Mesenchymal stem cell (in vitro differentiated cells and primary cell): ENCODE results near the gene RNASE13.

ENCODE experiments used
- DNase-seq: peaks from one replicate; pipeline ENCODE4 v3.0.0-alpha.2; 2013
- H2AFZ ChIP-seq: one replicate; pipeline ENCODE4 v1.6.1; 2013; ENCODE audit warnings: low read depth, mild to moderate bottlenecking, control low read depth, inconsistent platforms, low read length, moderate library complexity
- H2AK5ac ChIP-seq: 2 replicates; pipeline ENCODE4 v1.6.1; 2013; ENCODE audit warnings: low read length, moderate library complexity, mild to moderate bottlenecking, inconsistent platforms; ENCODE audit not compliant: severe bottlenecking
- H2BK120ac ChIP-seq: one replicate; pipeline ENCODE4 v1.6.1; 2013; ENCODE audit warnings: low read depth, mild to moderate bottlenecking, inconsistent platforms, low read length, moderate library complexity
- H2BK12ac ChIP-seq, 2 experiments: one replicate each; pipeline ENCODE4 v1.6.1; 2013; ENCODE audit warnings: inconsistent platforms in 2 of 2, low read length in 2 of 2, mild to moderate bottlenecking in 2 of 2, moderate library complexity in 2 of 2, control low read depth in 1 of 2
- H2BK15ac ChIP-seq: one replicate; pipeline ENCODE4 v1.6.1; 2013; ENCODE audit warnings: mild to moderate bottlenecking, low read depth, inconsistent platforms; ENCODE audit not compliant: poor library complexity, severe bottlenecking
- H2BK5ac ChIP-seq: 2 replicates; pipeline ENCODE4 v1.6.1; 2013; ENCODE audit warnings: low read depth, mild to moderate bottlenecking, low read length, control low read depth, inconsistent platforms; ENCODE audit not compliant: poor library complexity, severe bottlenecking
- H3K14ac ChIP-seq, 2 experiments: one replicate each; pipeline ENCODE4 v1.6.1; 2013; ENCODE audit warnings: inconsistent platforms in 2 of 2, low read length in 2 of 2, control low read depth in 1 of 2, mild to moderate bottlenecking in 1 of 2, moderate library complexity in 1 of 2
- H3K18ac ChIP-seq, 2 experiments: one replicate each; pipeline ENCODE4 v1.6.1; 2013; ENCODE audit warnings: inconsistent platforms in 2 of 2, low read length in 2 of 2, control low read depth in 1 of 2, low read depth in 1 of 2, mild to moderate bottlenecking in 1 of 2
- H3K23ac ChIP-seq, 2 experiments: one replicate each; pipeline ENCODE4 v1.6.1; 2013; ENCODE audit warnings: inconsistent platforms in 2 of 2, low read length in 2 of 2, mild to moderate bottlenecking in 2 of 2, moderate library complexity in 2 of 2, control low read depth in 1 of 2
- H3K27ac ChIP-seq: 2 replicates; pipeline ENCODE4 v1.5.1; 2013; ENCODE audit warnings: mild to moderate bottlenecking, moderate library complexity, low read length, control low read depth, inconsistent platforms; ENCODE audit not compliant: poor library complexity, severe bottlenecking
- H3K27me3 ChIP-seq, 2 experiments: 2 replicates each; pipeline versions ENCODE4 v1.6.1 to v1.7.0; 2013; ENCODE audit warnings: low read length in 2 of 2, mild to moderate bottlenecking in 2 of 2, moderate library complexity in 2 of 2, control low read depth in 1 of 2, inconsistent platforms in 1 of 2; ENCODE audit not compliant: control insufficient read depth in 1 of 2, insufficient read depth in 1 of 2
- H3K36me3 ChIP-seq, 2 experiments: 2 replicates each; pipeline versions ENCODE4 v1.6.1 to v1.7.0; 2013; ENCODE audit warnings: low read length in 2 of 2, control low read depth in 1 of 2, inconsistent platforms in 1 of 2, low read depth in 1 of 2, mild to moderate bottlenecking in 1 of 2; ENCODE audit not compliant: insufficient read depth in 2 of 2, control insufficient read depth in 1 of 2
- H3K4ac ChIP-seq, 2 experiments: one replicate each; pipeline ENCODE4 v1.6.1; 2013; ENCODE audit warnings: inconsistent platforms in 2 of 2, low read length in 2 of 2, mild to moderate bottlenecking in 2 of 2, moderate library complexity in 2 of 2, control low read depth in 1 of 2, low read depth in 1 of 2
- H3K4me1 ChIP-seq: 2 replicates; pipeline ENCODE4 v1.6.1; 2013; ENCODE audit warnings: low read depth, low read length, control low read depth; ENCODE audit not compliant: control insufficient read depth, insufficient read depth
- H3K4me2 ChIP-seq: 2 replicates; pipeline ENCODE4 v1.6.1; 2013; ENCODE audit warnings: low read length, mild to moderate bottlenecking, inconsistent platforms; ENCODE audit not compliant: poor library complexity, severe bottlenecking
- H3K4me3 ChIP-seq, 2 experiments: 2 replicates each; pipeline versions ENCODE4 v1.5.1 to v1.7.0; 2013; ENCODE audit warnings: low read length in 2 of 2, mild to moderate bottlenecking in 2 of 2, control low read depth in 1 of 2, low read depth in 1 of 2; ENCODE audit not compliant: insufficient read depth in 1 of 2
- H3K79me1 ChIP-seq: replicated peaks from 2 replicates; pipeline ENCODE4 v1.6.1; 2013; ENCODE audit warnings: mild to moderate bottlenecking, control low read depth, low read length, inconsistent platforms; ENCODE audit not compliant: poor library complexity, severe bottlenecking
- H3K9ac ChIP-seq: 2 replicates; pipeline ENCODE4 v1.7.0; 2013; ENCODE audit warnings: mild to moderate bottlenecking, low read length, moderate library complexity
- H3K9me3 ChIP-seq: 2 replicates; pipeline ENCODE4 v1.7.0; 2013; ENCODE audit warnings: mild to moderate bottlenecking, low read length; ENCODE audit not compliant: control insufficient read depth
- H4K8ac ChIP-seq: one replicate; pipeline ENCODE4 v1.6.1; 2013; ENCODE audit warnings: inconsistent platforms, mild to moderate bottlenecking, low read length, moderate library complexity
- H4K91ac ChIP-seq: one replicate; pipeline ENCODE4 v1.6.1; 2013; ENCODE audit warnings: mild to moderate bottlenecking, low read length, inconsistent platforms
- WGBS: methylation state at CpG from one replicate; pipeline ENCODE4 v1.1.7; 2013; ENCODE audit warnings: mixed read lengths; 5-methylcytosine and 5-hydroxymethylcytosine counted together

The RNASE13 gene

DNA sequence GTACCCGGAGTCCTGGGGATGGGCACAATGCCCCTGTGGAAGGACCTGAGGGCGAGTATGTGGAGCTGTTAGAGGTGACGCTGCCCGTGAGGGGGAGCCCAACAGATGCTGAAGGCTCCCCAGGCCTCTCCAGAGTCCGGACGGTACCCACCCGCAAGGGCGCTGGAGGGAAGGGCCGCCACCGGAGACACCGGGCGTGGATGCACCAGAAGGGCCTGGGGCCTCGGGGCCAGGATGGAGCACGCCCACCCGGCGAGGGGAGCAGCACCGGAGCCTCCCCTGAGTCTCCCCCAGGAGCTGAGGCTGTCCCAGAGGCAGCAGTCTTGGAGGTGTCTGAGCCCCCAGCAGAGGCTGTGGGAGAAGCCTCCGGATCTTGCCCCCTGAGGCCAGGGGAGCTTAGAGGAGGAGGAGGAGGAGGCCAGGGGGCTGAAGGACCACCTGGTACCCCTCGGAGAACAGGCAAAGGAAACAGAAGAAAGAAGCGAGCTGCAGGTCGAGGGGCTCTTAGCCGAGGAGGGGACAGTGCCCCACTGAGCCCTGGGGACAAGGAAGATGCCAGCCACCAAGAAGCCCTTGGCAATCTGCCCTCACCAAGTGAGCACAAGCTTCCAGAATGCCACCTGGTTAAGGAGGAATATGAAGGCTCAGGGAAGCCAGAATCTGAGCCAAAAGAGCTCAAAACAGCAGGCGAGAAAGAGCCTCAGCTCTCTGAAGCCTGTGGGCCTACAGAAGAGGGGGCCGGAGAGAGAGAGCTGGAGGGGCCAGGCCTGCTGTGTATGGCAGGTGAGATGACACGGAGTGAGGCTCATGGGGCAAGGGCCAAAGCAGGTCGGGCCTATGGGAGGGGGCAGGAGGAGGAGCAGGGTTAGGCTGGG, 40.0 kb upstream of the RNASE13 start:
- H3K79me1 ChIP-seq = peaks cover 50% of the 10 kb centered on the region
- no peak for DNase-seq
- no peaks in the 10 kb centered on the region for H3K9me3 ChIP-seq
- H3K27ac ChIP-seq = no peak overlapping the region
- no peak overlapping the region for H3K23ac ChIP-seq
- H3K18ac ChIP-seq = no peak overlapping the region
- no peak overlapping the region for H2BK12ac ChIP-seq
- H2BK120ac ChIP-seq = no peak overlapping the region
- no peak overlapping the region for H2BK5ac ChIP-seq
- H3K4me1 ChIP-seq = peaks cover 19% of the 10 kb centered on the region
- no peak overlapping the region for H3K14ac ChIP-seq
- H3K4ac ChIP-seq = no peak overlapping the region
- H3K27me3 ChIP-seq = no peaks in the 10 kb centered on the region
- H3K36me3 ChIP-seq = peaks cover 63 to 69% of the 10 kb centered on the region in 2 experiments
- no peak overlapping the region for H2BK15ac ChIP-seq
- no peak overlapping the region for H3K4me3 ChIP-seq
- no peak overlapping the region for H2AFZ ChIP-seq
- 94% methylated on average over 26 of the region's 26 CpGs for WGBS
- H4K8ac ChIP-seq = peak overlapping the region; percentile 14
- H4K91ac ChIP-seq = peak overlapping the region; percentile 16
- no peak overlapping the region for H3K4me2 ChIP-seq
- H3K9ac ChIP-seq = no peak overlapping the region
- H2AK5ac ChIP-seq = peak overlapping the region; percentile 51

DNA sequence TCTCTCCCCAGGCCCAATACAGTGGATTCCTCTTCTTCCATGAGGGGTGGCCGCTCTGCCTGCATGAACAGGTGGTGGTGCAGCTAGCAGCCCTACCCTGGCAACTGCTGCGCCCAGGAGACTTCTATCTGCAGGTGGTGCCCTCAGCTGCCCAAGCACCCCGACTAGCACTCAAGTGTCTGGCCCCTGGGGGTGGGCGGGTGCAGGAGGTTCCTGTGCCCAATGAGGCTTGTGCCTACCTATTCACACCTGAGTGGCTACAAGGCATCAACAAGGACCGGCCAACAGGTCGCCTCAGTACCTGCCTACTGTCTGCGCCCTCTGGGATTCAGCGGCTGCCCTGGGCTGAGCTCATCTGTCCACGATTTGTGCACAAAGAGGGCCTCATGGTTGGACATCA, 39.3 kb upstream of the RNASE13 start:
- Histone ChIP-seq H3K27me3 (no peaks in the 10 kb centered on the region), H2AK5ac (no peak overlapping the region), H4K8ac (no peak overlapping the region), H2BK5ac (no peak overlapping the region), H3K79me1 (peaks cover 51% of the 10 kb centered on the region), H2BK12ac (no peak overlapping the region), H3K4me3 (no peak overlapping the region), H2AFZ (no peak overlapping the region), H3K27ac (no peak overlapping the region), H3K23ac (no peak overlapping the region), H4K91ac (peak overlapping the region; percentile 55), H3K36me3 (peaks cover 55 to 62% of the 10 kb centered on the region in 2 experiments), H2BK15ac (no peak overlapping the region), H3K4me2 (no peak overlapping the region), H3K4me1 (peaks cover 24% of the 10 kb centered on the region), H3K4ac (no peak overlapping the region), H3K18ac (no peak overlapping the region), H3K9ac (peak overlapping the region; percentile 12), H3K14ac (no peak overlapping the region), H2BK120ac (no peak overlapping the region), H3K9me3 (no peaks in the 10 kb centered on the region)
- DNase-seq = no peak
- 97% methylated on average over 9 of the region's 9 CpGs for WGBS

DNA sequence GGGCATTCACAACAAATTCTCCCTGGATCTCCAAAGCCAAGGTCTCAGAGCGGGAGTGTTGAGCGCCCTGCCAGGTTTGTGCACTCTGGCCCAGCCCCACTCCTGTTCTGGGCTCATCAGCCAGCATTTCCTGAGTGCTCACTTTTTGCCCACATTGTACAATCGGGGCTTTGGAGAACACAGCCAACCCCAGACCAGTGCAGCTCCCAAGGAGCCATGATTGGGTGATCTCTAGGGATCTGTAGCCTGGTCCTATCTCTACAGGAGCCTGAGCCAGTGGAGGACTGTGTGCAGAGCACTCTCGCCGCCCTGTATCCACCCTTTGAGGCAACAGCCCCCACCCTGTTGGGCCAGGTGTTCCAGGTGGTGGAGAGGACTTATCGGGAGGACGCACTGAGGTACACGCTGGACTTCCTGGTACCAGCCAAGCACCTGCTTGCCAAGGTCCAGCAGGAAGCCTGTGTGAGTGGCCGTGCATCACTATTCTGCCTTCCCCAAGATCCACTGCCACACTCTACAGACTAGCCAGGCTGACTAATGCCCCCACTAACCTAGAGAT, 38.3 kb upstream of the RNASE13 start:
- Histone ChIP-seq H3K4ac (peak overlapping the region in 1 of 2 experiments; percentile 24), H4K91ac (peak overlapping the region; percentile 58), H2BK15ac (peak overlapping the region; percentile 3), H3K79me1 (peaks cover 47% of the 10 kb centered on the region), H3K4me3 (peak overlapping the region in 1 of 2 experiments; percentile 54), H2AK5ac (peak overlapping the region; percentile 76), H3K18ac (no peak overlapping the region), H3K27ac (peak overlapping the region; percentile 100), H2BK5ac (no peak overlapping the region), H3K36me3 (peaks cover 45 to 51% of the 10 kb centered on the region in 2 experiments), H3K4me1 (peaks cover 29% of the 10 kb centered on the region), H2BK120ac (no peak overlapping the region), H3K9ac (peak overlapping the region; percentile 88), H2BK12ac (peak overlapping the region in 1 of 2 experiments; percentile 47), H3K14ac (peak overlapping the region in 1 of 2 experiments; percentile 35), H4K8ac (no peak overlapping the region), H3K9me3 (no peaks in the 10 kb centered on the region), H3K4me2 (peak overlapping the region; percentile 91), H3K27me3 (no peaks in the 10 kb centered on the region), H3K23ac (no peak overlapping the region), H2AFZ (no peak overlapping the region)
- 96% methylated on average over 9 of the region's 9 CpGs for WGBS
- no peak for DNase-seq

DNA sequence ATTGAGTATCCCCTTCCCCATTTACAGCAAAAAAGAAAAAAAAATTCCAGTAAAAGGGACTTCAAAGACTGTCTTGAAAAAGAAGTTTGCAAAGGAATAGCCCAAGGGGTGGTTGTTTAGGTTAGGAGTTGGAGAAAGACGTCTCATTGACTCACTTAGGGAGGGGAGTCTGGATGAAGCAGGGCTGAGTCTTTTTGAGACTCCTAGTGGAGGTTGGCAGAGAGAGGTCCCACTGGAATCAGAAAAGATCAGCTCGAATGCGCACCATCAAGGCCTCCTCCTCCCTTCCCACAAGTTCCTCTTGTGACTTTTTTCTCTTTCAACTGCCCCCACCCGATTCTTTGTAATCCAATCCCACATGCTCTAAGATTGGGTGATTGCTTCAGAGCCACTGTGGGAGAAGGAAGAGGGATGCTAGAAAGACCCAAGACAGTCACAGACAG, 37.4 kb upstream of the RNASE13 start:
- Histone ChIP-seq H3K79me1 (peaks cover 43% of the 10 kb centered on the region), H3K23ac (no peak overlapping the region), H3K4me2 (peak overlapping the region; percentile 91), H3K9me3 (no peaks in the 10 kb centered on the region), H2AK5ac (peak overlapping the region; percentile 76), H3K4me1 (peaks cover 29% of the 10 kb centered on the region), H4K91ac (no peak overlapping the region), H2BK5ac (peak overlapping the region; percentile 92), H3K9ac (peak overlapping the region; percentile 88), H3K36me3 (peaks cover 40 to 43% of the 10 kb centered on the region in 2 experiments), H2BK15ac (no peak overlapping the region), H3K14ac (no peak overlapping the region), H3K4ac (no peak overlapping the region), H3K18ac (peak overlapping the region in 1 of 2 experiments; percentile 84), H2BK12ac (no peak overlapping the region), H3K4me3 (peak overlapping the region in 1 of 2 experiments; percentile 92), H2BK120ac (no peak overlapping the region), H2AFZ (no peak overlapping the region), H4K8ac (no peak overlapping the region), H3K27me3 (no peaks in the 10 kb centered on the region), H3K27ac (peak overlapping the region; percentile 100)
- 33% methylated on average over 4 of the region's 4 CpGs for WGBS
- DNase-seq = peak; percentile 81
